Activated T-cell treated with anti-CD3 and anti-CD28 coated beads, Interleukin-2, amount 50 U/mL, for 4 hours (primary cell): ENCODE results near the gene ZBTB16. TPM values are rescaled to one million over a fixed set of nuclear protein-coding genes. Genes with fewer than 3 reads are reported as not detected.

Source experiments
- ATAC-seq, 2 donors: fragments of 200-7000 bp; cut with Tn5 transposase; one replicate each; pipeline ENCODE4 v1.10.0; 2021
- DNase-seq: peaks from one replicate; pipeline ENCODE4 v3.0.0-alpha.2; 2020
- H3K27me3 Mint-ChIP-seq: one replicate; pipeline ENCODE4 v1.8.0; 2021; ENCODE audit warnings: low read depth, mixed read lengths
- H3K36me3 Mint-ChIP-seq: one replicate; pipeline ENCODE4 v1.8.0; 2022; ENCODE audit warnings: mixed read lengths; ENCODE audit not compliant: insufficient read depth
- H3K4me1 Mint-ChIP-seq: one replicate; pipeline ENCODE4 v1.8.0; 2021; ENCODE audit warnings: low read depth, mixed read lengths
- H3K4me3 Mint-ChIP-seq: one replicate; pipeline ENCODE4 v1.8.0; 2021; ENCODE audit warnings: mild to moderate bottlenecking, moderate library complexity, mixed read lengths
- H3K9me3 Mint-ChIP-seq: one replicate; pipeline ENCODE4 v1.8.0; 2021; ENCODE audit warnings: mixed read lengths
- total RNA-seq, 3 donors: library from RNA; stranded (reverse); gene quantifications; one replicate each; pipeline ENCODE4 v1.2.1, GENCODE V29; 2021

The ZBTB16 gene
- total RNA-seq, 3 donors from 2014 or later = 3.4 to 4.4 (median 4.1) TPM

DNA sequence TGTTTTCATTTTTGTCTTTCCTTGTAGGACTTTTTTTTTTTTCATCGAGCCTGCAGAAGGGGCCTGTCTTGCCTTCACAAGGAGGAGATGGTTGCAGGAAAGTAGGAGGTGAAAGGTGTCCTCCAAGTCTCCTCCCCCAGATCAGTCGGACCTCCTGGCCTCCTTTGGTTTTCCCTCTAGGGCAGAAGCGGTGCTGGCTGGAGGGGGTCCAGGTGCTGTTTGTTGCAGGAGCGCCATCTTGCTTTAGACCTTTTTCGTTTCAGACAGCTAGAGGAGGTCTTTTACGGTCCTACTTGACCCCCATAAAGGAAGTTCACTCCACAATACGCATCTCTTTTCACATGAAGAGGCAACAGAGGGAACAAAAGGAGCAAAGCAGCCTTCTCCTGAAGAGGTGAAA, 66.0 kb downstream of the ZBTB16 start:
- H3K27me3 Mint-ChIP-seq = no peaks in the 10 kb centered on the region
- H3K9me3 Mint-ChIP-seq = no peaks in the 10 kb centered on the region
- ATAC-seq (no peak), DNase-seq (no peak)
- H3K4me1 Mint-ChIP-seq = peaks cover 8% of the 10 kb centered on the region
- no peak overlapping the region for H3K4me3 Mint-ChIP-seq
- H3K36me3 Mint-ChIP-seq = no peaks in the 10 kb centered on the region

DNA sequence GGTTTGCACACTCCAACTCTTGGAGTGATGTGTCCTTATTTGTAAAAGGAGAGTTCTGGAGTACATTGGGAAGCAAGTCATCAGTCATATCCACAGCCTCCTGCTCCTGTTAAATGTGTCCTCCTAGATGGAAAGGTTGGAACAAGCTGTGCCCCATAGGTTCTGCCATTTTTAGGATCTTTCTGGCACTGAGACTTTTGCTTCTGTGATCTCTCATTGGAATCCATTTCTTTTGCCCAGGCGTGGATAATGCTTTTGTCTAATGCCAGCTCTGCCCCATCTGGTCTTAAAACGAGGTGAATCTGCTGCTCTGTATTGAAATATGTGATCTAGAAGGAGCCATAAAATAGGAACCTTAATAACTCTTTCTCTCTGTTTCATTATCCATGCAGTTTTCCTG, 66.4 kb downstream of the ZBTB16 start:
- Mint-ChIP-seq H3K36me3 (no peaks in the 10 kb centered on the region), H3K4me3 (no peak overlapping the region), H3K27me3 (no peaks in the 10 kb centered on the region), H3K9me3 (no peaks in the 10 kb centered on the region), H3K4me1 (peaks cover 13% of the 10 kb centered on the region)
- no peak for DNase-seq
- no peak for ATAC-seq

GRCh38 chr11:114128399-114128798, 68.9 kb downstream of the ZBTB16 start:
- Mint-ChIP-seq H3K27me3 (no peaks in the 10 kb centered on the region), H3K4me1 (peaks cover 18% of the 10 kb centered on the region), H3K36me3 (no peaks in the 10 kb centered on the region), H3K9me3 (no peaks in the 10 kb centered on the region), H3K4me3 (no peak overlapping the region)
- DNase-seq (no peak), ATAC-seq (no peak)

DNA sequence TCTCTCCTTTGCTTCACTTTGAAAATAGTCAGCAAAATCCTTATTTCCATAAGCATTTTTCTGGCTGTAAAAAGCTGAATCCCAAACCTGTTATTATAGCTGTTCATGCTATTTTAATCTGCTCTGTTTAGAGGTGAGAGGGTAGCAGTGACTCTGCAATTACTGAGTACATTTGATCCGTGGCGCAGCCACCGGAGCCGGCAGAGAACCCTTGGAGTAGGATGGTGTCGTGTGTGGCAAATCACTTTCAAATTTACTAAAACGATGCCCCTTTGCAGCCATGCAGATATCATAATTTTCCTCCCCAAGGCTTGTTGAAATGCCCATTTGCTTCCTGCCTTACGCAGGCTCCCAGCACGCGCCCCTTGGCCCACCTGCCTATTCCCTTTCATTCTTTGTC, 69.6 kb downstream of the ZBTB16 start:
- Mint-ChIP-seq H3K4me1 (peaks cover 18% of the 10 kb centered on the region), H3K36me3 (no peaks in the 10 kb centered on the region), H3K27me3 (no peaks in the 10 kb centered on the region), H3K9me3 (no peaks in the 10 kb centered on the region), H3K4me3 (no peak overlapping the region)
- no peak for DNase-seq
- no peak for ATAC-seq

DNA sequence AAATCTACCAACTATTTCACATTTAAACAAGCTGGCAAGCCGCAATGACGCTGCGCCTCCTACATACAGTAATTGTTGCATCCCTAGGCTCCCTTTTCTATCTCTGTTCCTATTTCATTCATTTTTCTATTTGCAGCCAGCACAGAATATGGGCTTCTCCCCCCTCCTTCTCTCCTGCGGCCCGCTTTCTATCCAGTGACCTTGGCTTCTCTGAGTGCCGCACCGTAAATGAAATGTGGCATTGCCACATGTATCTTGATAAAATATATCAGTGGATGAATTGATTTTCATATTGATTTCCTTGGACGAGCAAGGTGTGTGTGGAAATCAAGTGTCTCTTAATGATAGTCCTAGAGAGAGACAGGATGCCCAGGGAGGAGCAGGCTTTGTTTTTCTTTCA, 70.2 kb downstream of the ZBTB16 start:
- ATAC-seq = no peak
- no peaks in the 10 kb centered on the region for H3K27me3 Mint-ChIP-seq
- no peak for DNase-seq
- no peak overlapping the region for H3K4me3 Mint-ChIP-seq
- no peaks in the 10 kb centered on the region for H3K9me3 Mint-ChIP-seq
- H3K36me3 Mint-ChIP-seq = no peaks in the 10 kb centered on the region
- peaks cover 18% of the 10 kb centered on the region for H3K4me1 Mint-ChIP-seq

DNA sequence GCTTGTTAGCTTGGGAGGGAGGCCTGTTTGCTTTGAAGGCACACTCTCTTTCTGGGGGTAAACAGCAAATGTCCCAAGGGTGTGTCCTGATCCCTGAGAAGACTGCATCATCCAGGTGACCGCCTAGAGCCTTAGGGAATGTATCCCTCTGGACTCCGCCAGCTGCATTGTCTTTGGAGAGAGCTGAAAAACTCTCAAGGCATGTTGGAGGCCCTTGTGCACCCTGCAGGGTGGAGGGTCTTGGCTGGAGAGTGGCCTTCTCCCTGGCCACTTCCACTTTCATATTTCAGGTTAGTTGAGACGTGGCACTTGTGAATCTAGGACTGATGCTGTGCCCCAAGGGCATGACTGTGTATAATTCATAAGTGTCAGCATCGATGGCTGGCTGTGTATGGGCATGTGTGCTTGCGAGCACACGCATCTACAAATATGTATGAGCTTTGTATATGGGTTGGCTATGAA, 70.6 kb downstream of the ZBTB16 start:
- H3K4me1 Mint-ChIP-seq = peaks cover 18% of the 10 kb centered on the region
- no peak for DNase-seq
- H3K27me3 Mint-ChIP-seq = no peaks in the 10 kb centered on the region
- H3K36me3 Mint-ChIP-seq = no peaks in the 10 kb centered on the region
- no peak for ATAC-seq
- H3K4me3 Mint-ChIP-seq = no peak overlapping the region
- H3K9me3 Mint-ChIP-seq = no peaks in the 10 kb centered on the region

GRCh38 chr11:114130629-114131277, 71.2 kb downstream of the ZBTB16 start:
- no peaks in the 10 kb centered on the region for H3K9me3 Mint-ChIP-seq
- no peaks in the 10 kb centered on the region for H3K36me3 Mint-ChIP-seq
- H3K4me3 Mint-ChIP-seq = no peak overlapping the region
- no peak for ATAC-seq
- no peaks in the 10 kb centered on the region for H3K27me3 Mint-ChIP-seq
- peaks cover 23% of the 10 kb centered on the region for H3K4me1 Mint-ChIP-seq
- DNase-seq = no peak

DNA sequence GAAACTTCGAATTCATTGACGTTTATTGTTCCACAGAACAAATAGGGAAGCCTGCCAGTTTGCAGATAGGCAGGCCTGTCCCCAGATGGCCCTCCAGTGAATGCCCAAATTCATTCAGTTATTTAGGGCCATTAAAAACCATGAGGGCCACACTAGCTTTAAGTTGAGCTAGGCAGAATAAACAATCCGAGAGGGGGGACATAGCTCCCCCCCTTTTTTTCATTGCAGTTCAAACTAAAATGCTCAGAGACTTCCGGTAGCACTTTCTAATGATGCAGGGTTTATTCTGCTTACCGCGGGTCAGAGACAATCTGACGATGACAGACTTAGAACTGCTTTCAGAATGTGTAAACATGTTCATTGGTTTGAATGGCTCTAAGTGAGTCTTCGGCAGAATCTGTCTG, 72.0 kb downstream of the ZBTB16 start:
- no peak for DNase-seq
- ATAC-seq = peak; percentile 90
- Mint-ChIP-seq H3K4me1 (peaks cover 27% of the 10 kb centered on the region), H3K36me3 (no peaks in the 10 kb centered on the region), H3K9me3 (no peaks in the 10 kb centered on the region), H3K27me3 (no peaks in the 10 kb centered on the region), H3K4me3 (no peak overlapping the region)

- ATAC-seq = no peak
These were observed 72.9 kb downstream of the ZBTB16 start for GRCh38 chr11:114132417-114132816.

DNA sequence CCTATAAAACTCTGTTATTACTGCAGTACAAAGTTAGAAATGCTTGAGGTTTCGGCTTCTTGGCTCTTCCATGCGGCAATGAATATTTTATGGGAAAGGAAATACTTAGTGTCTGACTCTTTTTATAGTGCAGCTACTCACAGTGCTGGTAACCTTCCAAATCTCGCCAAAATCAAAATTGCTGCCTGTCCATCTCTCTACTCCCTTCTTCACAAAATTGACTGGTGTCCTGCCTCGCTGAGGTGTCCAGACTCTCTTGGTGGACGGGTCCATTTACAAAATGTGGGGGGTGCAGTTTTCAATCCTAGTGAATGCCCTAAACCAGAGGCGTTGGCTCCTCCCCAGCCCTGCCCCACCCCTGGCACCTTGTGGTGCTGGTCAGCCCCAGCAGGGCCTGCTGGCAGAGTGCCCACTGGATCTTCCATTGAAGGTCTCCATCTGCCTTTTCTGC, 73.5 kb downstream of the ZBTB16 start:
- Mint-ChIP-seq H3K9me3 (no peaks in the 10 kb centered on the region), H3K36me3 (no peaks in the 10 kb centered on the region), H3K27me3 (no peaks in the 10 kb centered on the region), H3K4me3 (no peak overlapping the region), H3K4me1 (peaks cover 41% of the 10 kb centered on the region)
- ATAC-seq (no peak), DNase-seq (no peak)

More at GRCh38 chr11:114132417-114132816, 72.9 kb downstream of the ZBTB16 start:
- Mint-ChIP-seq H3K27me3 (no peaks in the 10 kb centered on the region), H3K9me3 (no peaks in the 10 kb centered on the region), H3K4me1 (peaks cover 37% of the 10 kb centered on the region), H3K36me3 (no peaks in the 10 kb centered on the region), H3K4me3 (no peak overlapping the region)
- no peak for DNase-seq

DNA sequence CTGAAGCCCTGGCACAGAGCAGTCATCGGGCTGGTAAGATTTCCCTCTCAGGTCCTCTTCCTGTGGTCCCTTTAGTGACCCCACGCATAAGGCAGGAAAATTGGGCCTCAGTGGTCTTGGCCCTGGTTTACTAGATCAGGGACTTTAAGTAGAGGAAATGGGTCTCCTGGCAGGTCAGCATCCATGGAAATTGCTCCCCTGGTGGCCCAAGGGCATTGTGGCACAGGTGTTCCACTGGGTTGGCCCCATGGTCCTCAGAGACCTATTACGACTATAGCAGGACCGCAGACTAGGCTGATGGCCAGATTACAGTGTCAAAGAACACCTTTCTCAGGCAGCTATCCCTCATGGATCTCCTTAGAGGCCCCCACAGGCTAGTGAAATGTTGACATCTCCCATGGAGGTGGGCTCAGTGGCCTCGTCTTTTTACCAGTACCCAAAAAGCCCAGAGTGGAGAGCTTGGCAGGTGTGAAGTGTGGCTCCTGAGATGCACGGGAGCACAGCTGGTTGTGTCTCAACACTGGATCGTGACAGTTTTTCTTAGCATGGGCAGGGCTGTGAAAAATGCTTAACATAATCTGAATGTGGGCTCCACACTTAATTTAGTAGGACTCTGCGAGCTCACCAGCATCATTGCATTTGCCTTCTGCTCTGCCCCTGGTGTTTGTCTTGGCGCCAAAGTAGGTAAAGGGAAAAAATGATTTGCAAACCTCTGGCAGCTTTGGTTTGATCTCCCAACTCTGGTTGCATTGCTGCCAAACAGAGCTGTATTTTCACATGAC, 74.2 kb downstream of the ZBTB16 start:
- no peak overlapping the region for H3K4me3 Mint-ChIP-seq
- H3K27me3 Mint-ChIP-seq = no peaks in the 10 kb centered on the region
- DNase-seq (no peak), ATAC-seq (no peak)
- H3K36me3 Mint-ChIP-seq = no peaks in the 10 kb centered on the region
- no peaks in the 10 kb centered on the region for H3K9me3 Mint-ChIP-seq
- peaks cover 41% of the 10 kb centered on the region for H3K4me1 Mint-ChIP-seq

DNA sequence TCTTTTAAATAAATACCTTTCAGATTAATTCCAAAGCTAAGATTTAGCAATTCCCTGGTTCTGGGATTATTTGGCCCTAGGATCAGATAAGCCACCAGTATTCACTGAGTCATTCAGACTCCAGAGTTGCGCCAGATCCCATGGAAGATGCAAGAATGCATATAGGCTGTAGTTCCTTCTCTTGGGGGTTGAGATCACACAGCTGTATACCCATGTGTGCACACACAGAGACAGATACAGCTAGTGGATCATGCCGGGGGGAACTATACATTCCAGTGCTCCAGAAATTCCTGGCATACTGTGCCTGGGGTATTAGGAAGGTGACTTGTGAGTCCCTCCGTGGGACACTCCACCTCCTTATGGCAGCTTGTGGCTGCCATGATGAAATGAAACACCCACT, 75.4 kb downstream of the ZBTB16 start:
- Mint-ChIP-seq H3K27me3 (no peaks in the 10 kb centered on the region), H3K4me3 (no peak overlapping the region), H3K4me1 (peaks cover 38% of the 10 kb centered on the region), H3K36me3 (no peaks in the 10 kb centered on the region), H3K9me3 (no peaks in the 10 kb centered on the region)
- DNase-seq (no peak), ATAC-seq (no peak)

DNA sequence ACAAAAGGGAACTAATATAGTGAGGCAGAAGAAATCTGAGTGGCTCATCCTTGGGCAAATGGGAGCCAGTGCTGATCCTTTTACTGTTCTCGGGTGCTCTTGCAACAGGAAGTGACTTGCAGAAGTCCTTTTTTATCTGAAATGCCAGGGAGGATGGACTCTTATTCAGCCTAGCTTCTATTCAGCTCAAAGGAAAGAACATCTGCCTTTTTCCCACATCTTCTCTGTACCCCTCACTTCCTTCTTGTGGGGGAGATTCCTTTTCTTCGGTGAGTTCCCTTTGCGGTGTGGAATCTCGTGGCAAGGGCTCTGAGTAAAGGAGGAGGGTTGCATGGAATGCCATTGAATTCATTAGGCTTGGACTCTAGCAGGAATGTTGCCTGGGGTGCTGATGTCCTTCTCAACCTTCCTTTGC, 76.2 kb downstream of the ZBTB16 start:
- no peaks in the 10 kb centered on the region for H3K27me3 Mint-ChIP-seq
- H3K4me1 Mint-ChIP-seq = peaks cover 38% of the 10 kb centered on the region
- no peak for DNase-seq
- H3K4me3 Mint-ChIP-seq = no peak overlapping the region
- no peak for ATAC-seq
- H3K9me3 Mint-ChIP-seq = no peaks in the 10 kb centered on the region
- no peaks in the 10 kb centered on the region for H3K36me3 Mint-ChIP-seq

DNA sequence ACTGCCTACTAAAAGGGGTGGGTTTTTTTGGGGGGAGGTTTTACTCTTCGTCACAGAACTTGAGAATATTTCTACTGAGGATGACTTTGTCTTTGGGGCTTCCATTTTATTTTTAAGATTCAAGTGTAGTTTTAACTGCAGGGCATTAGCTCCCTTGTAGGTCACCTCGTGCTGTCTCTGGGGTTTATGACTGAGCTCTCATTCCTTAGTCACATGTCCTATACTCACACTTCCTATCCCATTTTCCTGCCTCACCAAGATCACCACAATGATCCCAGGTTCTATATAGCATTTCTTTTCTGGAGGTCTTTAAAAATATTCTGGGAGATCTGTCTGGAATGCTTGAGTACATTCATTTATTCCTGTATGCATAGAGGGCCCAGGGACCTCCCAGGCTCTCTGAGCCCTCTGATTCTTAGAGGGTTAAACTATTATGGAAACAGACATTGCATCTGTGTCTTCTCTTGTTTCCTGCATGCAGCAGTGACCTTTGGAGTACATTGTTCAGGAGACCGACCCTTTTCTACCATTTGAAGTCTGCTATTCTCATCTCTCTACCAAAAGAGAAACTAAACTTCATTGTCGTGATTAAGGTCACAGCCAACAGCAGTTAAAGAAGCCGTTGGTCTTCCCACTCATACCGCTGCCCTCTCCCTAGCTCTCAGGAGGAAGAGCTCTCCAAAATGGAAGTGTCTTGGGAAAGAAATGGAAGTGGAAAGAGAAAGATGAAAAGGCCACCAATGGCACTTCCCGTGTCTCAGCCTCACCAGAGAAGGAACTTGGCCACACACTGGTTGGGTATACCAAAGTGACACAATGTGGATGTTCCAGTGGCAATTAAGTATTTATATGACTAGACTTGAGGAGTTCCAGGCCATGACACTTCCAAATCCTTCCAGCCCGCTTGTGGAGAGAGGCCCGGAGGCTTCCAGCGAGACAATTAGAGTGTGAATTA, 77.5 kb downstream of the ZBTB16 start:
- no peak for DNase-seq
- Mint-ChIP-seq H3K9me3 (no peaks in the 10 kb centered on the region), H3K36me3 (peaks cover 2% of the 10 kb centered on the region), H3K4me3 (peak overlapping the region; percentile 9), H3K27me3 (no peaks in the 10 kb centered on the region), H3K4me1 (peaks cover 31% of the 10 kb centered on the region)
- no peak for ATAC-seq
